K562 (cell line): ENCODE data around the gene CAMK2G. TPM values are rescaled to one million over a fixed set of nuclear protein-coding genes. Genes with fewer than 3 reads are reported as not detected.

Experiments
- ATAC-seq: fragments of 200-7000 bp; cut with Tn5 transposase; 3 replicates; pipeline ENCODE4 v1.9.1; 2020; ENCODE audit warnings: moderate library complexity
- BruUV-seq: library from RNA; stranded (reverse); fragments of 400-500 nt; replicated peaks from 2 replicates; lab custom pipeline; 2021; lab: Mats Ljungman, UMichigan
- CTCF ChIA-PET: fragments of 300-600 bp; formaldehyde crosslinking; extraction: SDS; loops from one replicate; lab custom pipeline; 2021; ENCODE audit warnings: low intra/inter-chr PET ratio; lab: Yijun Ruan, JAX
- POLR2A ChIA-PET: fragments of 300-600, 350-650 bp; sonication (Branson Sonifier 250); formaldehyde crosslinking; extraction: SDS; loops from one replicate; lab custom pipeline; 2021; ENCODE audit warnings: antibody characterized with exemption, inconsistent platforms; lab: Yijun Ruan, JAX
- DNase-seq, 4 experiments: peaks; one replicate each; pipeline versions ENCODE4 v3.0.0 to v3.0.0-alpha.2; 2011 to 2018; ENCODE audit warnings: low spot score in 3 of 4, mixed read lengths in 3 of 4; ENCODE audit errors: extremely low read depth in 1 of 4
- FAIRE-seq: peaks from 2 replicates; lab custom pipeline; 2011; peaks lifted over from hg19 to GRCh38; lab: Jason Lieb, UNC
- H2AFZ ChIP-seq: 2 replicates; pipeline ENCODE4 v1.6.0; 2011; ENCODE audit warnings: low read depth, low read length, control low read depth, inconsistent platforms
- H3K27ac ChIP-seq: fragments of 200-600 bp; 3 replicates; pipeline ENCODE4 v1.8.0; 2011; ENCODE audit warnings: low read depth, mild to moderate bottlenecking, control low read depth, inconsistent platforms, low read length, moderate library complexity, mixed read lengths; ENCODE audit errors: extremely low read depth
- H3K27me3 ChIP-seq, 2 experiments: fragments of 300-600 bp in 1 of 2; 2 replicates in 1 of 2; 3 replicates in 1 of 2; pipeline versions ENCODE4 v1.6.0 to v1.8.0; 2011; ENCODE audit warnings: inconsistent platforms in 2 of 2, low read length in 2 of 2, mild to moderate bottlenecking in 1 of 2, mixed read lengths in 1 of 2, moderate library complexity in 1 of 2; ENCODE audit not compliant: control insufficient read depth in 2 of 2, insufficient read depth in 2 of 2
- H3K36me3 ChIP-seq: fragments of 300-600 bp; 3 replicates; pipeline ENCODE4 v1.8.0; 2011; ENCODE audit warnings: mild to moderate bottlenecking, low read length, inconsistent platforms; ENCODE audit not compliant: control insufficient read depth, insufficient read depth
- H3K4me1 ChIP-seq, 2 experiments: fragments of 200-600 bp in 1 of 2; replicated peaks in 1 of 2; 2 replicates in 1 of 2; 3 replicates in 1 of 2; pipeline versions ENCODE4 v1.5.1 to v1.8.0; 2011; ENCODE audit warnings: inconsistent platforms in 2 of 2, low read length in 2 of 2, mild to moderate bottlenecking in 1 of 2, mixed read lengths in 1 of 2, moderate library complexity in 1 of 2; ENCODE audit not compliant: control insufficient read depth in 2 of 2, insufficient read depth in 2 of 2
- H3K4me2 ChIP-seq: 2 replicates; pipeline ENCODE4 v1.6.1; 2011; ENCODE audit warnings: low read length, control low read depth, inconsistent platforms, mixed read lengths; ENCODE audit not compliant: insufficient read depth
- H3K4me3 ChIP-seq: fragments of 200-600 bp; sonication (generic), shearing (Covaris generic); 2 replicates; pipeline ENCODE4 v1.5.1; 2016; ENCODE audit warnings: control low read depth, inconsistent platforms
- H3K79me2 ChIP-seq: fragments of 200-600 bp; 3 replicates; pipeline ENCODE4 v1.8.0; 2011; ENCODE audit warnings: low read length, inconsistent platforms; ENCODE audit not compliant: control insufficient read depth, insufficient read depth
- H3K9ac ChIP-seq, 2 experiments: 2 replicates each; pipeline versions ENCODE4 v1.6.0 to v1.6.1; 2011; ENCODE audit warnings: low read depth in 2 of 2, low read length in 2 of 2, control low read depth in 1 of 2, inconsistent platforms in 1 of 2, mild to moderate bottlenecking in 1 of 2, mixed read lengths in 1 of 2; ENCODE audit not compliant: insufficient read depth in 1 of 2
- H3K9me1 ChIP-seq: one replicate; pipeline ENCODE4 v1.6.0; 2011; ENCODE audit warnings: inconsistent platforms, mild to moderate bottlenecking, low read length, moderate library complexity; ENCODE audit not compliant: control insufficient read depth, insufficient read depth
- H3K9me3 ChIP-seq: replicated peaks from 2 replicates; pipeline ENCODE4 v1.5.1; 2011; ENCODE audit warnings: low read depth, low read length, inconsistent platforms; ENCODE audit not compliant: control insufficient read depth, insufficient read depth
- H4K20me1 ChIP-seq: replicated peaks from 2 replicates; pipeline ENCODE4 v1.6.1; 2011; ENCODE audit warnings: low read length, inconsistent platforms, mixed read lengths; ENCODE audit not compliant: control insufficient read depth, insufficient read depth
- BRCA1 ChIP-seq, 2 experiments: fragments of 450-650 bp in 1 of 2; sonication (generic) in 1 of 2; formaldehyde crosslinking in 1 of 2; IDR thresholded peaks; 2 replicates each; pipeline versions ENCODE4 v1.5.0 to v1.6.1; 2017 to 2020; ENCODE audit warnings: mild to moderate bottlenecking in 1 of 2, missing genetic modification reagents in 1 of 2
- C11orf30 ChIP-seq: fragments of 450-650 bp; IDR thresholded peaks from 2 replicates; pipeline ENCODE4 v1.6.1; 2016; ENCODE audit warnings: low read depth, mild to moderate bottlenecking
- CBFA2T2 ChIP-seq: fragments of 450-650 bp; conservative IDR thresholded peaks from 2 replicates; pipeline ENCODE4 v1.6.1; 2017; ENCODE audit warnings: mild to moderate bottlenecking
- CBFB ChIP-seq: sonication (generic); formaldehyde crosslinking; IDR thresholded peaks from 2 replicates; pipeline ENCODE4 v1.4.0; 2020; ENCODE audit warnings: mild to moderate bottlenecking, missing genetic modification reagents
- GATA2 ChIP-seq: sonication (generic); formaldehyde crosslinking; IDR thresholded peaks from 2 replicates; pipeline ENCODE4 v1.4.0; 2020; ENCODE audit warnings: mild to moderate bottlenecking, missing genetic modification reagents
- HMG20A ChIP-seq: fragments of 450-650 bp; formaldehyde crosslinking; conservative IDR thresholded peaks from 2 replicates; pipeline ENCODE4 v1.4.0; 2020; ENCODE audit warnings: mild to moderate bottlenecking, mixed read lengths
- L3MBTL2 ChIP-seq: fragments of 450-650 bp; IDR thresholded peaks from 2 replicates; pipeline ENCODE4 v1.6.1; 2016; ENCODE audit warnings: mild to moderate bottlenecking, moderate library complexity
- MAFF ChIP-seq: IDR thresholded peaks from 2 replicates; pipeline ENCODE4 v1.6.1; 2012; ENCODE audit warnings: low read length, improper control_type of control experiment
- MAFG ChIP-seq: fragments of 450-650 bp; conservative IDR thresholded peaks from 2 replicates; pipeline ENCODE4 v1.6.1; 2016; ENCODE audit warnings: missing genetic modification characterization, missing compliant biosample characterization
- MAFK ChIP-seq: IDR thresholded peaks from 2 replicates; pipeline ENCODE4 v1.6.1; 2011; ENCODE audit warnings: low read length, improper control_type of control experiment
- MCM3 ChIP-seq: fragments of 450-650 bp; IDR thresholded peaks from 2 replicates; pipeline ENCODE4 v1.6.1; 2016
- MIER1 ChIP-seq: fragments of 450-650 bp; IDR thresholded peaks from 2 replicates; pipeline ENCODE4 v1.6.1; 2016; ENCODE audit warnings: antibody characterized with exemption, mild to moderate bottlenecking, low read depth
- MNT ChIP-seq, 2 experiments: fragments of 450-650 bp; conservative IDR thresholded peaks; 2 replicates each; pipeline ENCODE4 v1.6.1; 2017; ENCODE audit warnings: mild to moderate bottlenecking in 2 of 2, moderate library complexity in 2 of 2
- NFE2 ChIP-seq: IDR thresholded peaks from 2 replicates; pipeline ENCODE4 v1.6.1; 2014; ENCODE audit warnings: antibody characterized with exemption, low read depth
- TCF7 ChIP-seq: sonication (generic); IDR thresholded peaks from 2 replicates; pipeline ENCODE4 v1.6.1; 2016; ENCODE audit warnings: antibody characterized with exemption, borderline replicate concordance
- TCFL5 ChIP-seq: fragments of 250-450 bp; sonication (Bioruptor Pico); conservative IDR thresholded peaks from 2 replicates; pipeline ENCODE4 v1.6.1; 2021; ENCODE audit warnings: mild to moderate bottlenecking, moderate library complexity, matching md5 sums
- TSC22D4 ChIP-seq: fragments of 450-650 bp; IDR thresholded peaks from 2 replicates; pipeline ENCODE4 v1.6.1; 2016; ENCODE audit warnings: missing genetic modification characterization, missing biosample characterization, control low read depth
- ZC3H4 ChIP-seq: sonication (generic); formaldehyde crosslinking; IDR thresholded peaks from 2 replicates; pipeline ENCODE4 v1.9.0; 2021; ENCODE audit warnings: missing genetic modification reagents, borderline replicate concordance
- ZNF316 ChIP-seq: fragments of 450-650 bp; IDR thresholded peaks from 2 replicates; pipeline ENCODE4 v1.6.1; 2016
- WGBS: fragments of 100-300 bp; shearing (Covaris generic); methylation state at CpG from one replicate; pipeline ENCODE4 v1.1.6; 2016; ENCODE audit warnings: low coverage, mixed read lengths; ENCODE audit not compliant: insufficient coverage; ENCODE audit errors: missing lambda C conversion rate; 5-methylcytosine and 5-hydroxymethylcytosine counted together
- in situ Hi-C: fragments of 300-500 bp; cut with MboI; formaldehyde crosslinking; loops from 4 replicates; pipeline ENCODE4 v1.15.0; 2018; ENCODE audit warnings: inconsistent platforms, mixed read lengths
- intact Hi-C: fragments of 100-400 bp; cut with micrococcal nuclease; formaldehyde crosslinking; loops from 2 replicates; pipeline ENCODE4 v1.14.2; 2022
- polyA plus RNA-seq, 8 experiments: library from polyadenylated mRNA; depleted of rRNA in 4 of 8; stranded (reverse) in 5 of 8; unstranded in 3 of 8; fragments of >200 nt; fragmentation: Nextera tagmentation in 2 of 8; fragmentation: Illumina TruSeq in 1 of 8; extraction: Ambion mirVana in 2 of 8; extraction: Trizol in 1 of 8; gene quantifications; 2 replicates each; pipeline versions ENCODE4 v1.2.1 to v1.2.3, GENCODE V29; 2011 to 2014; ENCODE audit warnings: inconsistent platforms in 1 of 8, missing spikeins in 1 of 8
- total RNA-seq, 7 experiments: library from RNA; depleted of rRNA in 6 of 7; stranded (reverse); fragments of >200 nt in 6 of 7; fragmentation: Illumina TruSeq in 2 of 7; extraction: Trizol in 2 of 7; gene quantifications; 2 replicates each; pipeline versions ENCODE4 v1.2.1 to v1.2.3, GENCODE V29; 2011 to 2021; ENCODE audit warnings: low replicate concordance in 1 of 7
- TF ChIP-seq, protein P1 (sequence below): sonication (generic); formaldehyde crosslinking; IDR thresholded peaks from 2 replicates; pipeline ENCODE4 v1.9.0; 2022; ENCODE audit warnings: mild to moderate bottlenecking, missing genetic modification reagents
- TF ChIP-seq, protein P2 (sequence below): fragments of 250-450 bp; sonication (Bioruptor Pico); IDR thresholded peaks from 2 replicates; pipeline ENCODE4 v1.6.1; 2021; ENCODE audit warnings: mild to moderate bottlenecking
- TF ChIP-seq, protein P3 (sequence below): sonication (generic); formaldehyde crosslinking; IDR thresholded peaks from 2 replicates; pipeline ENCODE4 v1.9.0; 2022; ENCODE audit warnings: mild to moderate bottlenecking, missing genetic modification reagents

The CAMK2G gene
- total and polyA plus RNA-seq, 9 of the 15 experiments (the other 6 are each of a cell fraction or from before 2014, with no cell fraction given) = 9.0 to 37.9 (median 32.6) TPM

- no peaks in the 10 kb centered on the region for H3K9me3 ChIP-seq
- H3K4me1 ChIP-seq = peaks cover 2 to 12% of the 10 kb centered on the region in 2 experiments; a peak in 4 of 5 replicates
- in situ Hi-C loops (no loop called here), intact Hi-C loops (no loop called here)
- H2AFZ ChIP-seq = no peak overlapping the region
- H3K4me3 ChIP-seq = no peak overlapping the region
- no peaks in the 10 kb centered on the region for H3K27me3 ChIP-seq
- H4K20me1 ChIP-seq = no peaks in the 10 kb centered on the region; the same call in 1 of the 2 replicates
- H3K36me3 ChIP-seq = peaks cover 72% of the 10 kb centered on the region
- no peaks in the 10 kb centered on the region; the same call in 2 of the 3 replicates for H3K79me2 ChIP-seq
- peak; percentile 52 for ATAC-seq
- ChIA-PET POLR2A (interaction anchor here (0.6 to 1.3 kb wide), 5 partner anchors 9 to 105 kb away, joined by 3 to 5 read pairs (median 3); partner anchors contain the start of gene CAMK2G), CTCF (no interaction called here)
- no TSS peak for BruUV-seq
- no peak overlapping the region for H3K4me2 ChIP-seq
- peak overlapping the region in 1 of 2 experiments; percentile 75; a peak in 2 of 4 replicates for H3K9ac ChIP-seq
- peaks cover 3% of the 10 kb centered on the region for H3K9me1 ChIP-seq
- peak; percentile 68 for FAIRE-seq
- DNase-seq = peak in 1 of 4 experiments; percentile 47
- no peak overlapping the region for H3K27ac ChIP-seq
- 61% methylated on average over 7 of the region's 7 CpGs for WGBS
- no peak for TF ChIP-seq BRCA1 (IDR thresholded peaks at IDR 0.05)
- 0 out of 2 replicates have a peak, but pooled peaks have one; percentile 65 for TF ChIP-seq BRCA1 (CRISPR knock-in tag; IDR thresholded peaks at IDR 0.05)
- TF ChIP-seq CBFA2T2 = no peak
- TF ChIP-seq, protein P1, sequence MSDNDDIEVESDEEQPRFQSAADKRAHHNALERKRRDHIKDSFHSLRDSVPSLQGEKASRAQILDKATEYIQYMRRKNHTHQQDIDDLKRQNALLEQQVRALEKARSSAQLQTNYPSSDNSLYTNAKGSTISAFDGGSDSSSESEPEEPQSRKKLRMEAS (CRISPR knock-in tag) = peak; percentile 58
- no peak for TF ChIP-seq GATA2
- no peak for TF ChIP-seq MIER1
- peak; percentile 90 for TF ChIP-seq MAFG
- 0 out of 2 replicates have a peak, but pooled peaks have one; percentile 53 for TF ChIP-seq ZC3H4 (CRISPR knock-in tag)
- TF ChIP-seq TCFL5 (CRISPR knock-in tag) = no peak
- no peak for TF ChIP-seq TSC22D4
- TF ChIP-seq MNT (conservative IDR thresholded peaks at IDR 0.05) = peak in 1 of 2 experiments; percentile 31; a peak in 1 of 4 replicates
- peak; percentile 90 for TF ChIP-seq MAFF
- peak; percentile 96 for TF ChIP-seq C11orf30
- TF ChIP-seq, protein P2, sequence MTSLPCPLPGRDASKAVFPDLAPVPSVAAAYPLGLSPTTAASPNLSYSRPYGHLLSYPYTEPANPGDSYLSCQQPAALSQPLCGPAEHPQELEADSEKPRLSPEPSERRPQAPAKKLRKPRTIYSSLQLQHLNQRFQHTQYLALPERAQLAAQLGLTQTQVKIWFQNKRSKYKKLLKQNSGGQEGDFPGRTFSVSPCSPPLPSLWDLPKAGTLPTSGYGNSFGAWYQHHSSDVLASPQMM (CRISPR knock-in tag) = no peak
- peak; percentile 89 for TF ChIP-seq MAFK
- no peak for TF ChIP-seq HMG20A (CRISPR knock-in tag)
- no peak for TF ChIP-seq TCF7
- TF ChIP-seq L3MBTL2 = 0 out of 2 replicates have a peak, but pooled peaks have one; percentile 30
- TF ChIP-seq MCM3 = no peak
- peak; percentile 63 for TF ChIP-seq NFE2
- no peak for TF ChIP-seq CBFB (CRISPR knock-in tag)
- peak; percentile 98 for TF ChIP-seq ZNF316
- TF ChIP-seq, protein P3, sequence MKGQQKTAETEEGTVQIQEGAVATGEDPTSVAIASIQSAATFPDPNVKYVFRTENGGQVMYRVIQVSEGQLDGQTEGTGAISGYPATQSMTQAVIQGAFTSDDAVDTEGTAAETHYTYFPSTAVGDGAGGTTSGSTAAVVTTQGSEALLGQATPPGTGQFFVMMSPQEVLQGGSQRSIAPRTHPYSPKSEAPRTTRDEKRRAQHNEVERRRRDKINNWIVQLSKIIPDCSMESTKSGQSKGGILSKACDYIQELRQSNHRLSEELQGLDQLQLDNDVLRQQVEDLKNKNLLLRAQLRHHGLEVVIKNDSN (CRISPR knock-in tag) = peak; percentile 33
Measured at GRCh38 chr10:73859784-73860491, 14.4 kb downstream of the CAMK2G start.
